ENCODE measurements around the gene SLC43A3. TPM values are rescaled to one million over a fixed set of nuclear protein-coding genes. Genes with fewer than 3 reads are reported as not detected.

Gene SLC43A3
- total RNA-seq, 2 donors from 2014 or later = 10.6 to 21.4 TPM

- Histone ChIP-seq H3K9ac (ENCODE audit: low read depth in 2 of 2, low read length in 2 of 2) (no peak overlapping the region), H3K4me1 (peaks cover 5% of the 10 kb centered on the region), H3K36me3 (no peaks in the 10 kb centered on the region), H3K9me3 (no peaks in the 10 kb centered on the region), H3K27ac (no peak overlapping the region), H3K27me3 (no peaks in the 10 kb centered on the region), H3K4me3 (no peak overlapping the region)
- DNase-seq = no peak
- intact Hi-C loops (cut with DNase I) = no loop called here
- TF ChIP-seq CTCF (IDR thresholded peaks at IDR 0.05) = no peak
Measured at GRCh38 chr11:57421066-57421465, 5.9 kb downstream of the SLC43A3 start.

GRCh38 chr11:57419146-57419545, 7.8 kb downstream of the SLC43A3 start:
- Histone ChIP-seq H3K27me3 (no peaks in the 10 kb centered on the region), H3K4me1 (no peaks in the 10 kb centered on the region), H3K9ac (ENCODE audit: low read depth in 2 of 2, low read length in 2 of 2) (no peak overlapping the region), H3K4me3 (no peak overlapping the region), H3K36me3 (no peaks in the 10 kb centered on the region), H3K9me3 (no peaks in the 10 kb centered on the region), H3K27ac (no peak overlapping the region)
- intact Hi-C loops (cut with DNase I) = no loop called here
- TF ChIP-seq CTCF (IDR thresholded peaks at IDR 0.05) = no peak
- no peak for DNase-seq

DNA sequence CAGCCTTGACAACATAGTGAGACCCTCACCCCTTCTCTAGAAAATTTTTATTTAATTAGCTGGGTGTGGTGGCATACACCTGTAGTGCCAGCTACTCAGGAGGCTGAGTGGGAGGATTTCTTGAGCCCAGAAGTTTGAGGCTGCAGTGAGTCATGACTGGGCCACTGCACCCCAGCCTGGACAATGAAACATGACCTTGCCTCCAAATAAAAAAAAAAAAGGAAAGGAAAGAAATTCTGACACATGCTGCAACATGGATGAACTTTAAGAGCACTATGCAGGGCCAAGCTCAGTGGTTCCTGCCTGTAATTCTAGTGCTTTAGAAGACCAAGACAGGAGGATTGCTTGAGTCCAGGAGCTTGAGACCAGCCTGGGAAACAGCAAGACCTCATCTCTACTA, 8.8 kb downstream of the SLC43A3 start:
- H3K27me3 ChIP-seq = no peaks in the 10 kb centered on the region
- TF ChIP-seq CTCF (IDR thresholded peaks at IDR 0.05) = no peak
- no peaks in the 10 kb centered on the region for H3K4me1 ChIP-seq
- intact Hi-C loops (cut with DNase I) = no loop called here
- H3K27ac ChIP-seq = no peak overlapping the region
- H3K9ac ChIP-seq (ENCODE audit: low read depth in 2 of 2, low read length in 2 of 2) = no peak overlapping the region
- H3K4me3 ChIP-seq = no peak overlapping the region
- no peaks in the 10 kb centered on the region for H3K9me3 ChIP-seq
- no peak for DNase-seq
- no peaks in the 10 kb centered on the region for H3K36me3 ChIP-seq

- Histone ChIP-seq H3K4me1 (no peaks in the 10 kb centered on the region), H3K27me3 (no peaks in the 10 kb centered on the region), H3K9me3 (no peaks in the 10 kb centered on the region), H3K36me3 (no peaks in the 10 kb centered on the region), H3K9ac (ENCODE audit: low read depth in 2 of 2, low read length in 2 of 2) (no peak overlapping the region), H3K4me3 (no peak overlapping the region), H3K27ac (no peak overlapping the region)
- intact Hi-C loops (cut with DNase I) = no loop called here
- TF ChIP-seq CTCF (IDR thresholded peaks at IDR 0.05) = no peak
- DNase-seq = no peak
Measured at GRCh38 chr11:57417056-57417455, 9.9 kb downstream of the SLC43A3 start.

- Histone ChIP-seq H3K9ac (ENCODE audit: low read depth in 2 of 2, low read length in 2 of 2) (no peak overlapping the region), H3K27ac (no peak overlapping the region)
Measured at GRCh38 chr11:57416436-57416835, 10.5 kb downstream of the SLC43A3 start.

More at GRCh38 chr11:57416436-57416835, 10.5 kb downstream of the SLC43A3 start:
- no peak for TF ChIP-seq CTCF (IDR thresholded peaks at IDR 0.05)
- Histone ChIP-seq H3K4me3 (no peak overlapping the region), H3K36me3 (no peaks in the 10 kb centered on the region), H3K4me1 (no peaks in the 10 kb centered on the region), H3K27me3 (no peaks in the 10 kb centered on the region), H3K9me3 (no peaks in the 10 kb centered on the region)
- DNase-seq = no peak
- intact Hi-C loops (cut with DNase I) = no loop called here
